HEK293 (cell line): ENCODE results near the gene KLHL12.

Source experiments
- CTCF ChIA-PET: fragments of 350-600 bp; formaldehyde crosslinking; extraction: SDS; loops from one replicate; lab custom pipeline; 2021; ENCODE audit warnings: antibody characterized with exemption; lab: Yijun Ruan, JAX
- POLR2A ChIA-PET: fragments of 300-600 bp; formaldehyde crosslinking; extraction: SDS; loops from one replicate; lab custom pipeline; 2020; ENCODE audit warnings: antibody characterized with exemption, inconsistent platforms; lab: Yijun Ruan, JAX
- H3K27ac ChIP-seq: fragments of 200-500 bp; sonication (Bioruptor generic); 2 replicates; pipeline ENCODE4 v1.5.1; 2014; ENCODE audit warnings: low read depth, low read length, control low read depth, inconsistent platforms; ENCODE audit errors: extremely low read depth
- H3K36me3 ChIP-seq, 2 experiments: fragments of 200-500 bp in 1 of 2; sonication (Bioruptor generic) in 1 of 2; 1 replicate in 1 of 2; 2 replicates in 1 of 2; pipeline ENCODE4 v1.5.1; 2014 to 2017; ENCODE audit warnings: inconsistent platforms in 2 of 2, low read length in 2 of 2; ENCODE audit not compliant: control insufficient read depth in 2 of 2, insufficient read depth in 1 of 2
- H3K4me1 ChIP-seq: fragments of 200-500 bp; sonication (Bioruptor generic); 2 replicates; pipeline ENCODE4 v1.5.1; 2014; ENCODE audit warnings: mild to moderate bottlenecking, low read length, inconsistent platforms; ENCODE audit not compliant: control insufficient read depth, insufficient read depth
- H3K4me3 ChIP-seq: 2 replicates; pipeline ENCODE4 v1.5.1; 2011; ENCODE audit warnings: low read depth, mild to moderate bottlenecking, control low read depth, low read length, moderate library complexity
- H3K9me3 ChIP-seq: fragments of 200-500 bp; sonication (Bioruptor generic); 2 replicates; pipeline ENCODE4 v1.5.1; 2014; ENCODE audit warnings: low read depth, low read length, inconsistent platforms; ENCODE audit not compliant: control insufficient read depth, insufficient read depth
- CTCF ChIP-seq: fragments of 450-650 bp; formaldehyde crosslinking; IDR thresholded peaks from 2 replicates; pipeline ENCODE4 v1.5.1; 2016; ENCODE audit warnings: missing biosample characterization, missing genetic modification characterization
- GLI2 ChIP-seq: fragments of 450-650 bp; formaldehyde crosslinking; IDR thresholded peaks from 2 replicates; pipeline ENCODE4; 2017; ENCODE audit warnings: missing biosample characterization, missing genetic modification characterization, low read depth, borderline replicate concordance
- GLIS1 ChIP-seq: fragments of 450-650 bp; formaldehyde crosslinking; IDR thresholded peaks from 2 replicates; pipeline ENCODE4 v1.5.1; 2016; ENCODE audit warnings: missing biosample characterization, missing genetic modification characterization
- GLIS2 ChIP-seq: fragments of 450-650 bp; formaldehyde crosslinking; IDR thresholded peaks from 2 replicates; pipeline ENCODE4 v1.5.1; 2016; ENCODE audit warnings: missing biosample characterization, missing genetic modification characterization
- HOXA7 ChIP-seq: sonication (generic); formaldehyde crosslinking; IDR thresholded peaks from 2 replicates; pipeline ENCODE4 v1.8.1; 2022; ENCODE audit warnings: missing genetic modification reagents, borderline replicate concordance
- HOXD13 ChIP-seq: sonication (generic); formaldehyde crosslinking; IDR thresholded peaks from 2 replicates; pipeline ENCODE4 v1.8.0; 2022; ENCODE audit warnings: missing genetic modification reagents, borderline replicate concordance
- INSM2 ChIP-seq: fragments of 450-650 bp; formaldehyde crosslinking; IDR thresholded peaks from 2 replicates; pipeline ENCODE4 v1.5.1; 2016; ENCODE audit warnings: missing biosample characterization, missing genetic modification characterization
- KLF17 ChIP-seq: fragments of 450-650 bp; formaldehyde crosslinking; IDR thresholded peaks from 2 replicates; pipeline ENCODE4 v1.5.1; 2016; ENCODE audit warnings: missing biosample characterization, missing genetic modification characterization
- PRDM1 ChIP-seq: fragments of 450-650 bp; formaldehyde crosslinking; IDR thresholded peaks from 2 replicates; pipeline ENCODE4; 2016; ENCODE audit warnings: missing biosample characterization, missing genetic modification characterization
- ZBTB20 ChIP-seq: fragments of 450-650 bp; formaldehyde crosslinking; IDR thresholded peaks from 2 replicates; pipeline ENCODE4 v1.5.1; 2016; ENCODE audit warnings: missing biosample characterization, missing genetic modification characterization
- ZIC2 ChIP-seq: fragments of 450-650 bp; formaldehyde crosslinking; IDR thresholded peaks from 2 replicates; pipeline ENCODE4 v1.5.1; 2016; ENCODE audit warnings: missing biosample characterization, missing genetic modification characterization
- ZNF10 ChIP-seq: fragments of 450-650 bp; formaldehyde crosslinking; IDR thresholded peaks from 2 replicates; pipeline ENCODE4 v1.5.1; 2017; ENCODE audit warnings: missing biosample characterization, missing genetic modification characterization
- ZNF112 ChIP-seq: fragments of 450-650 bp; formaldehyde crosslinking; IDR thresholded peaks from 2 replicates; pipeline ENCODE4 v1.5.0; 2017; ENCODE audit warnings: missing biosample characterization, missing genetic modification characterization
- ZNF146 ChIP-seq: fragments of 450-650 bp; formaldehyde crosslinking; IDR thresholded peaks from 2 replicates; pipeline ENCODE4 v1.5.1; 2016; ENCODE audit warnings: missing biosample characterization, missing genetic modification characterization
- ZNF324 ChIP-seq: fragments of 450-650 bp; formaldehyde crosslinking; IDR thresholded peaks from 2 replicates; pipeline ENCODE4 v1.5.1; 2016; ENCODE audit warnings: missing biosample characterization, missing genetic modification characterization
- ZNF366 ChIP-seq: fragments of 450-650 bp; formaldehyde crosslinking; conservative IDR thresholded peaks from 2 replicates; pipeline ENCODE4 v1.5.1; 2016; ENCODE audit warnings: missing biosample characterization, missing genetic modification characterization
- ZNF514 ChIP-seq: fragments of 450-650 bp; formaldehyde crosslinking; IDR thresholded peaks from 2 replicates; pipeline ENCODE4 v1.5.1; 2016; ENCODE audit warnings: missing biosample characterization, missing genetic modification characterization
- ZNF791 ChIP-seq: fragments of 450-650 bp; formaldehyde crosslinking; IDR thresholded peaks from 2 replicates; pipeline ENCODE4 v1.5.1; 2016; ENCODE audit warnings: missing biosample characterization, missing genetic modification characterization
- ZNF830 ChIP-seq: fragments of 450-650 bp; IDR thresholded peaks from 2 replicates; pipeline ENCODE4 v1.5.0; 2018; ENCODE audit warnings: missing biosample characterization, missing genetic modification characterization, low read depth, mild to moderate bottlenecking, moderate library complexity

Gene KLHL12

GRCh38 chr1:202941372-202941771, 14.3 kb upstream of the KLHL12 start:
- no peaks in the 10 kb centered on the region for H3K9me3 ChIP-seq
- no peak overlapping the region for H3K27ac ChIP-seq
- no peak for TF ChIP-seq GLIS1 (tag by site-specific recombination)
- TF ChIP-seq PRDM1: peak; percentile 63
- TF ChIP-seq ZNF112: no peak
- TF ChIP-seq, all 188 proteins: peak for 1
- peaks cover 6 to 67% of the 10 kb centered on the region in 2 experiments; a peak in 2 of 3 replicates for H3K36me3 ChIP-seq
- POLR2A ChIA-PET: no interaction called here
- H3K4me1 ChIP-seq: no peaks in the 10 kb centered on the region
- no peak overlapping the region for H3K4me3 ChIP-seq
- CTCF ChIA-PET: no interaction called here

- CTCF ChIA-PET: interaction anchor here (0.7 kb wide), 2 partner anchors 14 to 136 kb away, joined by 3 to 5 read pairs; no protein-coding TSS in a partner anchor
- POLR2A ChIA-PET: no interaction called here
Observed at GRCh38 chr1:202940561-202940960, 13.5 kb upstream of the KLHL12 start.

More at GRCh38 chr1:202940561-202940960, 13.5 kb upstream of the KLHL12 start:
- TF ChIP-seq ZNF514 (tag by site-specific recombination) (no peak), INSM2 (tag by site-specific recombination) (no peak), HOXD13 (CRISPR knock-in tag) (no peak), ZNF10 (tag by site-specific recombination) (no peak), GLI2 (tag by site-specific recombination) (no peak), ZNF366 (tag by site-specific recombination) (no peak), HOXA7 (CRISPR knock-in tag) (no peak), ZNF324 (no peak), KLF17 (tag by site-specific recombination) (no peak), GLIS2 (tag by site-specific recombination) (no peak), PRDM1 (no peak), ZBTB20 (no peak), ZNF830 (tag by site-specific recombination) (no peak), CTCF (tag by site-specific recombination) (no peak), ZNF146 (tag by site-specific recombination) (no peak), ZIC2 (tag by site-specific recombination) (no peak), ZNF791 (no peak)
- no peak overlapping the region for H3K4me3 ChIP-seq
- H3K4me1 ChIP-seq: no peaks in the 10 kb centered on the region
- no peak overlapping the region for H3K27ac ChIP-seq
- H3K36me3 ChIP-seq: peaks cover 6 to 59% of the 10 kb centered on the region in 2 experiments; a peak in 2 of 3 replicates
- no peaks in the 10 kb centered on the region for H3K9me3 ChIP-seq
